H1 (cell line): ENCODE results near the gene TRPV4. TPM values are rescaled to one million over a fixed set of nuclear protein-coding genes. Genes with fewer than 3 reads are reported as not detected.

Experiments
- CTCF ChIA-PET: fragments of 300-600 bp; sonication (Branson Sonifier 250); formaldehyde crosslinking; loops from one replicate; lab custom pipeline; 2021; ENCODE audit not compliant: partially characterized antibody; lab: Charles Lee
- POLR2A ChIA-PET: fragments of 300-600 bp; sonication (Branson Sonifier 250); formaldehyde crosslinking; loops from one replicate; lab custom pipeline; 2021; ENCODE audit warnings: inconsistent platforms; ENCODE audit not compliant: partially characterized antibody; lab: Charles Lee
- DNase-seq, 2 experiments: peaks; one replicate each; pipeline versions ENCODE4 v3.0.0 to v3.0.0-alpha.2; 2010 to 2022; ENCODE audit warnings: low spot score in 2 of 2, low read depth in 1 of 2, mixed read lengths in 1 of 2
- FAIRE-seq: peaks from 2 replicates; lab custom pipeline; 2011; peaks lifted over from hg19 to GRCh38; lab: Jason Lieb, UNC
- H2AFZ ChIP-seq: 2 replicates; pipeline ENCODE4 v1.8.1; 2012; ENCODE audit warnings: low read length, inconsistent platforms
- H2AK5ac ChIP-seq: 2 replicates; pipeline ENCODE4 v1.6.1; 2013; ENCODE audit warnings: low read depth, low read length
- H2BK120ac ChIP-seq: replicated peaks from 2 replicates; pipeline ENCODE3; 2013; ENCODE audit warnings: low read depth, low read length, inconsistent platforms
- H2BK12ac ChIP-seq: 2 replicates; pipeline ENCODE4 v1.6.1; 2013; ENCODE audit warnings: low read depth, low read length
- H2BK15ac ChIP-seq: 2 replicates; pipeline ENCODE4 v1.6.1; 2013; ENCODE audit warnings: low read length
- H2BK20ac ChIP-seq: 2 replicates; pipeline ENCODE4 v1.6.1; 2013; ENCODE audit warnings: low read length
- H2BK5ac ChIP-seq: 2 replicates; pipeline ENCODE4 v1.6.1; 2013; ENCODE audit warnings: low read depth, low read length
- H3K14ac ChIP-seq: 2 replicates; pipeline ENCODE4 v1.6.1; 2013; ENCODE audit warnings: inconsistent platforms; ENCODE audit not compliant: insufficient read length
- H3K18ac ChIP-seq: 2 replicates; pipeline ENCODE4 v1.6.1; 2013; ENCODE audit warnings: low read length; ENCODE audit errors: extremely low read depth
- H3K23ac ChIP-seq: 2 replicates; pipeline ENCODE4 v1.6.1; 2013; ENCODE audit warnings: inconsistent platforms; ENCODE audit not compliant: insufficient read length
- H3K23me2 ChIP-seq: 2 replicates; pipeline ENCODE4 v1.6.1; 2013; ENCODE audit warnings: low read depth, low read length
- H3K27ac ChIP-seq: 2 replicates; pipeline ENCODE4 v1.6.1; 2011; ENCODE audit warnings: low read depth, low read length, inconsistent platforms
- H3K27me3 ChIP-seq, 4 experiments: replicated peaks in 1 of 4; 1 replicate in 1 of 4; 2 replicates in 3 of 4; pipeline versions ENCODE4 v1.6.1 to v1.8.1; 2011 to 2013; ENCODE audit warnings: low read length in 3 of 4, mild to moderate bottlenecking in 3 of 4, inconsistent platforms in 2 of 4, mixed read lengths in 2 of 4, moderate library complexity in 1 of 4; ENCODE audit not compliant: control insufficient read depth in 3 of 4, insufficient read depth in 3 of 4; ENCODE audit errors: extremely low read depth in 1 of 4
- H3K36me3 ChIP-seq, 4 experiments: 2 replicates each; pipeline versions ENCODE4 v1.6.1 to v1.8.1; 2011 to 2013; ENCODE audit warnings: mild to moderate bottlenecking in 4 of 4, low read length in 3 of 4, moderate library complexity in 2 of 4, control low read depth in 1 of 4, inconsistent platforms in 1 of 4; ENCODE audit not compliant: insufficient read depth in 4 of 4, control insufficient read depth in 2 of 4
- H3K4ac ChIP-seq: replicated peaks from 2 replicates; pipeline ENCODE3; 2013; ENCODE audit warnings: low read length, low read depth, mixed read lengths, inconsistent platforms; ENCODE audit not compliant: insufficient read length
- H3K4me1 ChIP-seq, 4 experiments: replicated peaks in 1 of 4; 1 replicate in 1 of 4; 2 replicates in 3 of 4; pipeline versions ENCODE4 v1.6.1 to v1.8.1; 2011 to 2013; ENCODE audit warnings: low read length in 3 of 4, inconsistent platforms in 2 of 4, mixed read lengths in 1 of 4; ENCODE audit not compliant: insufficient read depth in 4 of 4, control insufficient read depth in 3 of 4
- H3K4me2 ChIP-seq, 2 experiments: 2 replicates each; pipeline versions ENCODE4 v1.6.1 to v1.8.1; 2011 to 2013; ENCODE audit warnings: low read depth in 2 of 2, low read length in 2 of 2, control low read depth in 1 of 2, inconsistent platforms in 1 of 2, mild to moderate bottlenecking in 1 of 2; ENCODE audit not compliant: insufficient read depth in 1 of 2
- H3K4me3 ChIP-seq, 4 experiments: fragments of 200-600, 300-600 bp in 1 of 4; sonication (generic), shearing (Covaris generic), sonication (Bioruptor Twin) in 1 of 4; 2 replicates each; pipeline versions ENCODE4 v1.5.1 to v1.8.1; 2011 to 2016; ENCODE audit warnings: low read length in 4 of 4, low read depth in 3 of 4, control low read depth in 2 of 4, inconsistent platforms in 2 of 4, mild to moderate bottlenecking in 2 of 4, mixed read lengths in 1 of 4, moderate library complexity in 1 of 4; ENCODE audit not compliant: insufficient read depth in 2 of 4; ENCODE audit errors: extremely low read depth in 1 of 4
- H3K56ac ChIP-seq: replicated peaks from 2 replicates; pipeline ENCODE3; 2013; ENCODE audit warnings: low read depth, mild to moderate bottlenecking, mixed read lengths, low read length, inconsistent platforms; ENCODE audit not compliant: insufficient read length
- H3K79me1 ChIP-seq: 2 replicates; pipeline ENCODE4 v1.6.1; 2013; ENCODE audit warnings: low read depth, low read length, control low read depth
- H3K79me2 ChIP-seq, 2 experiments: 2 replicates each; pipeline versions ENCODE4 v1.6.1 to v1.8.1; 2012 to 2013; ENCODE audit warnings: low read length in 2 of 2, mild to moderate bottlenecking in 2 of 2, inconsistent platforms in 1 of 2; ENCODE audit not compliant: insufficient read depth in 2 of 2, control insufficient read depth in 1 of 2
- H3K9ac ChIP-seq, 4 experiments: replicated peaks in 1 of 4; 1 replicate in 1 of 4; 2 replicates in 3 of 4; pipeline versions ENCODE4 v1.6.1 to v1.8.1; 2011 to 2013; ENCODE audit warnings: low read depth in 3 of 4, low read length in 3 of 4, control low read depth in 2 of 4, mild to moderate bottlenecking in 2 of 4, moderate library complexity in 2 of 4, inconsistent platforms in 1 of 4; ENCODE audit errors: extremely low read depth in 1 of 4
- H3K9me3 ChIP-seq, 2 experiments: 2 replicates each; pipeline versions ENCODE4 v1.6.1 to v1.8.1; 2012 to 2013; ENCODE audit warnings: mild to moderate bottlenecking in 2 of 2, moderate library complexity in 2 of 2, control low read depth in 1 of 2, inconsistent platforms in 1 of 2, low read depth in 1 of 2, low read length in 1 of 2, mixed read lengths in 1 of 2; ENCODE audit not compliant: insufficient read depth in 2 of 2
- H4K20me1 ChIP-seq, 2 experiments: replicated peaks in 1 of 2; 2 replicates each; pipeline versions ENCODE3 to v1.8.1; 2011 to 2013; ENCODE audit warnings: inconsistent platforms in 2 of 2, low read length in 2 of 2, mild to moderate bottlenecking in 1 of 2; ENCODE audit not compliant: insufficient read depth in 2 of 2, control insufficient read depth in 1 of 2
- H4K5ac ChIP-seq: 2 replicates; pipeline ENCODE4 v1.6.1; 2013; ENCODE audit warnings: low read length, low read depth, mixed read lengths, inconsistent platforms; ENCODE audit not compliant: insufficient read length
- H4K8ac ChIP-seq: 2 replicates; pipeline ENCODE4 v1.8.0; 2013; ENCODE audit warnings: mild to moderate bottlenecking, moderate library complexity, low read length, inconsistent platforms; ENCODE audit not compliant: insufficient read depth; ENCODE audit errors: extremely low read depth
- H4K91ac ChIP-seq: replicated peaks from 2 replicates; pipeline ENCODE3; 2013; ENCODE audit warnings: low read length, mixed read lengths, inconsistent platforms; ENCODE audit not compliant: insufficient read length
- WGBS, 2 experiments: shearing (Covaris generic) in 1 of 2; methylation state at CpG; one replicate each; pipeline versions ENCODE4 v1.1.6 to v1.1.7; 2013 to 2015; ENCODE audit warnings: low lambda C conversion rate in 2 of 2, mixed read lengths in 2 of 2, inconsistent platforms in 1 of 2, low coverage in 1 of 2, missing lambda C conversion rate in 1 of 2; ENCODE audit not compliant: insufficient replicate concordance in 2 of 2, insufficient coverage in 1 of 2, insufficient read length in 1 of 2; ENCODE audit errors: extremely low coverage in 1 of 2, missing lambda C conversion rate in 1 of 2; 5-methylcytosine and 5-hydroxymethylcytosine counted together
- polyA plus RNA-seq, 7 experiments: library from polyadenylated mRNA; depleted of rRNA in 3 of 7; stranded (reverse) in 5 of 7; unstranded in 2 of 7; fragments of >200 nt in 5 of 7; fragments of 200-250 nt in 2 of 7; gene quantifications; 1 replicate in 5 of 7; 2 replicates in 1 of 7; 4 replicates in 1 of 7; pipeline versions ENCODE4 v1.2.1 to v1.2.3, GENCODE V29; 2011 to 2013; ENCODE audit warnings: missing spikeins in 2 of 7, mixed read lengths in 2 of 7
- total RNA-seq: library from RNA; stranded (reverse); fragmentation: NEBNext Ultra II Directional; extraction: Animal tissue kit (Norgen Biotek cat#: 25700); gene quantifications from 2 replicates; pipeline ENCODE4 v1.2.1, GENCODE V29; 2021

TRPV4 gene
- total and polyA plus RNA-seq, 2 of the 8 experiments (the other 6 are each of a cell fraction or from before 2014, with no cell fraction given) = 2.1 to 6.2 TPM

DNA sequence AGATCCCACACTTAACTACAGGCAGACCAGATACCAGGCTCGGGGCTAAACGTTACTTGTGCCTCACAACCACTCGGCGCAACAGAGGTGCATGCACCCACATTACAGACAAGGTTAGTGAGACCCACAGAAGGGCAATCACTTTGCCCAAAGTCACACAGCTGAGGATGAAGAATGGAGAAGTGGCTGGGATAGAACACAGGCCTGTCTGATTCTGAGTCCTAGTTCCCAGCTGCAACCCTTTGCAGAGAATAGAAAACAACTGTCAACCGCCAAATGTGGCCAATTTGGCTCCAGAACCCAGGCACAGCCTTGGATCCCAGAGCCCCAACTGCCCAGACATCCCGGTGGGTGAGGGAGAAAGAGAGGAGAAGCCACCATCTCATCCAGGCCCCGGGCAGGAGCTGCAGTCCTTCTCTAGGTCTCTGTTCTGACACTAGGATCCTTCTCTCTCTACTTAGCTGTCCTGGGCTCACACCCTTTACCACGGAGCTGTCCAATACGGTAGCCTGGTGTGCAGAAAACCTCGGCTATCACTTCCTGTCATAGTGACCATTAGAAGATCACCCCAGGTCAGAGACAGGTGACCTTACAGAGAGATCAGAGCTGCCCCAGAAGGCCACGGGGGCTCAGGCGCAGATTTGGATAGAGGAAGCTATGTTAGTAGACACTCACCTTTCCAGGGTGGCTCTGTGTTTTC, 60.4 kb downstream of the TRPV4 start:
- Histone ChIP-seq H3K23me2 (no peaks in the 10 kb centered on the region), H2BK12ac (0 out of 2 replicates have a peak overlapping the region, but pooled peaks have one; percentile 80), H4K20me1 (no peaks in the 10 kb centered on the region), H3K79me2 (no peaks in the 10 kb centered on the region), H3K4me2 (no peak overlapping the region), H3K27ac (no peak overlapping the region), H3K14ac (no peak overlapping the region), H3K27me3 (no peaks in the 10 kb centered on the region), H2BK5ac (no peak overlapping the region), H3K18ac (no peak overlapping the region), H2BK15ac (0 out of 2 replicates have a peak overlapping the region, but pooled peaks have one; percentile 46), H3K56ac (no peak overlapping the region), H3K9ac (no peak overlapping the region), H3K4me1 (peaks cover 0 to 10% (median 3%) of the 10 kb centered on the region in 4 experiments; a peak in 2 of 7 replicates), H3K79me1 (no peaks in the 10 kb centered on the region), H2AK5ac (no peak overlapping the region), H4K8ac (no peak overlapping the region), H2AFZ (no peak overlapping the region), H3K4ac (no peak overlapping the region), H3K9me3 (no peaks in the 10 kb centered on the region), H3K36me3 (no peaks in the 10 kb centered on the region), H3K4me3 (no peak overlapping the region), H2BK120ac (no peak overlapping the region), H4K5ac (no peak overlapping the region), H4K91ac (no peak overlapping the region), H2BK20ac (0 out of 2 replicates have a peak overlapping the region, but pooled peaks have one; percentile 9), H3K23ac (no peak overlapping the region)
- no peak for DNase-seq
- WGBS, 2 experiments = 91% methylated on average over 12 of the region's 12 CpGs; no CpG with 5 or more reads in 1 of the 2 experiments
- CTCF ChIA-PET = interaction anchor here (0.9 to 11.2 kb wide), 24 partner anchors 9 to 342 kb away, joined by 3 to 163 read pairs (median 4); partner anchors contain the start of gene FAM222A
- POLR2A ChIA-PET = interaction anchor here (1.1 to 1.4 kb wide), 2 partner anchors 8 to 11 kb away, joined by 3 read pairs; no protein-coding TSS in a partner anchor
- no peak for FAIRE-seq
